Measurements from ENCODE around the gene SYT6. TPM values are rescaled to one million over a fixed set of nuclear protein-coding genes. Genes with fewer than 3 reads are reported as not detected.
A peak's percentile ranks its signal among the peaks of the same experiment; 100 is the strongest.

Gene SYT6, protein sequence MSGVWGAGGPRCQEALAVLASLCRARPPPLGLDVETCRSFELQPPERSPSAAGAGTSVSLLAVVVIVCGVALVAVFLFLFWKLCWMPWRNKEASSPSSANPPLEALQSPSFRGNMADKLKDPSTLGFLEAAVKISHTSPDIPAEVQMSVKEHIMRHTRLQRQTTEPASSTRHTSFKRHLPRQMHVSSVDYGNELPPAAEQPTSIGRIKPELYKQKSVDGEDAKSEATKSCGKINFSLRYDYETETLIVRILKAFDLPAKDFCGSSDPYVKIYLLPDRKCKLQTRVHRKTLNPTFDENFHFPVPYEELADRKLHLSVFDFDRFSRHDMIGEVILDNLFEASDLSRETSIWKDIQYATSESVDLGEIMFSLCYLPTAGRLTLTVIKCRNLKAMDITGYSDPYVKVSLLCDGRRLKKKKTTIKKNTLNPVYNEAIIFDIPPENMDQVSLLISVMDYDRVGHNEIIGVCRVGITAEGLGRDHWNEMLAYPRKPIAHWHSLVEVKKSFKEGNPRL
- total RNA-seq (2021), result 71.2 and 77.2 TPM in 2 replicates
- long read RNA-seq, full-length matches to known transcripts, result 72 of 674 reads
- long read RNA-seq, partial matches to known transcripts, result 144 of 674 reads
- long read RNA-seq, other reads (novel, unspliced or antisense), result 458 of 674 reads

DNA sequence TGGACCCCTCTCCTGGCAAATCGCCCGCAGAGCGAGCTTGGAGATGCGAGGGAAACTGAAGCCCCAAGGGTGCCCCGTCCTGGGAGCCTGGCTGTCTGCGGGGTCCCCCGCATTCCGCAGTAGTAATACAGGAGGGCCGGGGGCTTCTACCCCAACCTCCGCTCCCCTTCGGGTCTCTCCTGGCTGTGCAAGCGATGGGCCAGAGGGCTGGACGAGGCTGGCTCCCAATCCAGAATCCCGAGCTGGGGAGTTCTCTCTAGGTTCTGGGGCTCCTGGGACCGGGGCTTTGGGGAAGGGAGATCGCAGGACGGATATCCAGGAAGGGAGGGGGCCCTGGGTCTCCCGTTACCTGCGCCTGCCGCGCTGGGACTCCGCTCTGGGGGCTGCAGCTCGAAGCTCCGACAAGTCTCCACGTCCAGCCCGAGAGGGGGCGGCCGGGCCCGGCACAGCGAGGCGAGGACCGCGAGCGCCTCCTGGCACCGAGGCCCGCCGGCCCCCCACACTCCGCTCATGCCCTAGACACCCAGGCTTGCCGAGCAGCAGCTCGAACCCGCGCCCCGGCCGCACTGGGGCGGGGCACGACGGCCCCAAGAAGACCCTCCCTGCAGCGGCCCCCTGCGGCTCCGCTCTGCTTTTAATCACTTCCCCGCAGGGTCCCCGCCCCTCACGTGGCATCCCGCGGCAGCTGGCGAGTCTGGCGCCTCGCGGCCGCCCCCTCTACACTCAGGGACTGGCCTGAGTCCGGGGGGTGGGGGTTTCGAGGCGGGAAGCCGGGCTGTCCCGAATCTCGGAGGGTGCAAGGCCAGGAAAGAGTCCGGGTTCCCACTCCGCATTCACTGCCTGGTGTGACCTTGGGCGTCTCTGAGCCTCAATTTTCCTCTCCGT is at the start of gene SYT6:
SYT6 (minus strand) TSS at position 609 of the 885 bp plus-strand sequence; CDS start at position 512, 97 bp downstream.
- peaks cover 25% of the 10 kb centered on the region for H3K23me2 ChIP-seq (ENCODE audit: insufficient read length, low read depth, low read length, poor library complexity, severe bottlenecking)
- Mint-ChIP-seq H3K4me1 (peaks cover 66 to 69% of the 10 kb centered on the region in 2 experiments), H3K27ac (peak within 1 kb of the TSS in 1 of 3 experiments; percentile 20; a peak in 1 of 7 replicates), H3K9me3 (no peaks in the 10 kb centered on the region), H3K36me3 (ENCODE audit: insufficient read depth in 1 of 3, low read depth in 3 of 3) (peaks cover 7 to 34% (median 34%) of the 10 kb centered on the region in 3 experiments; a peak in 6 of 7 replicates), H3K27me3 (ENCODE audit: low read depth) (peaks cover 30% of the 10 kb centered on the region), H3K4me3 (peak within 1 kb of the TSS; percentile 83 to 85)
- no peak within 1 kb of the TSS for H3K4ac ChIP-seq (ENCODE audit: low read depth, low read length)
- H3K9ac ChIP-seq (ENCODE audit: extremely low read depth, insufficient read length, low read length), result peak within 1 kb of the TSS; percentile 52
- no peaks in the 10 kb centered on the region for H3K79me1 ChIP-seq (ENCODE audit: insufficient read depth, low read depth, low read length, poor library complexity, severe bottlenecking)
- H3K14ac ChIP-seq (ENCODE audit: insufficient read depth, low read length), result peak within 1 kb of the TSS; percentile 84
- H4K20me1 ChIP-seq (ENCODE audit: control insufficient read depth, insufficient read depth, insufficient read length), result no peaks in the 10 kb centered on the region
- peak within 1 kb of the TSS; percentile 90 for H3K4me2 ChIP-seq (ENCODE audit: insufficient read depth, insufficient read length, low read length)
- H3K18ac ChIP-seq (ENCODE audit: insufficient read length, low read depth, low read length), result peak within 1 kb of the TSS; percentile 71
- H2BK12ac ChIP-seq (ENCODE audit: insufficient read length, low read depth, low read length), result no peak within 1 kb of the TSS
- no peak within 1 kb of the TSS for H4K8ac ChIP-seq (replicated peaks; ENCODE audit: insufficient read length, low read depth, low read length)
- H3K56ac ChIP-seq (ENCODE audit: insufficient read length, low read depth, low read length), result no peak within 1 kb of the TSS
- no peak within 1 kb of the TSS for H2BK15ac ChIP-seq (ENCODE audit: low read depth, low read length)
- no peaks in the 10 kb centered on the region; the same call in 1 of the 2 replicates for H3K27me3 ChIP-seq (ENCODE audit: insufficient read depth, low read length)
- H3K23ac ChIP-seq (ENCODE audit: insufficient read length, low read depth, low read length), result no peak within 1 kb of the TSS
- WGBS (ENCODE audit: extremely low coverage, insufficient read length, low lambda C conversion rate), result no CpG with 5 or more reads among the region's 70 CpGs
- no peak within 1 kb of the TSS for H2AFZ ChIP-seq (ENCODE audit: low read length)
- no peak within 1 kb of the TSS for H2BK120ac ChIP-seq (ENCODE audit: low read depth, low read length, poor library complexity, severe bottlenecking)
- no peak within 1 kb of the TSS for H4K5ac ChIP-seq (ENCODE audit: insufficient read length, low read depth, low read length)
- no peak within 1 kb of the TSS for H3T11ph ChIP-seq (ENCODE audit: low read length)
- DNase-seq, result no peak
- no peak within 1 kb of the TSS for H3K27ac ChIP-seq (ENCODE audit: insufficient read length, low read depth, low read length)
- no peak within 1 kb of the TSS for H2BK5ac ChIP-seq (ENCODE audit: insufficient read length, low read length)
- no peak within 1 kb of the TSS for H2AK5ac ChIP-seq (ENCODE audit: insufficient read length, low read length)
- peaks cover 25% of the 10 kb centered on the region; the same call in 1 of the 2 replicates for H3K79me2 ChIP-seq (ENCODE audit: insufficient read depth, low read length)
- no peaks in the 10 kb centered on the region for H3K9me3 ChIP-seq (ENCODE audit: control insufficient read depth, low read depth, low read length)
- no peak within 1 kb of the TSS for H2BK20ac ChIP-seq (ENCODE audit: low read depth, low read length, poor library complexity, severe bottlenecking)
- H4K91ac ChIP-seq (ENCODE audit: insufficient read length, low read depth, low read length), result no peak within 1 kb of the TSS
- TF ChIP-seq, protein P1, sequence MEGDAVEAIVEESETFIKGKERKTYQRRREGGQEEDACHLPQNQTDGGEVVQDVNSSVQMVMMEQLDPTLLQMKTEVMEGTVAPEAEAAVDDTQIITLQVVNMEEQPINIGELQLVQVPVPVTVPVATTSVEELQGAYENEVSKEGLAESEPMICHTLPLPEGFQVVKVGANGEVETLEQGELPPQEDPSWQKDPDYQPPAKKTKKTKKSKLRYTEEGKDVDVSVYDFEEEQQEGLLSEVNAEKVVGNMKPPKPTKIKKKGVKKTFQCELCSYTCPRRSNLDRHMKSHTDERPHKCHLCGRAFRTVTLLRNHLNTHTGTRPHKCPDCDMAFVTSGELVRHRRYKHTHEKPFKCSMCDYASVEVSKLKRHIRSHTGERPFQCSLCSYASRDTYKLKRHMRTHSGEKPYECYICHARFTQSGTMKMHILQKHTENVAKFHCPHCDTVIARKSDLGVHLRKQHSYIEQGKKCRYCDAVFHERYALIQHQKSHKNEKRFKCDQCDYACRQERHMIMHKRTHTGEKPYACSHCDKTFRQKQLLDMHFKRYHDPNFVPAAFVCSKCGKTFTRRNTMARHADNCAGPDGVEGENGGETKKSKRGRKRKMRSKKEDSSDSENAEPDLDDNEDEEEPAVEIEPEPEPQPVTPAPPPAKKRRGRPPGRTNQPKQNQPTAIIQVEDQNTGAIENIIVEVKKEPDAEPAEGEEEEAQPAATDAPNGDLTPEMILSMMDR (conservative IDR thresholded peaks at IDR 0.05), result 0 out of 3 replicates have a peak, but pooled peaks have one; percentile 11
- peaks cover 17% of the 10 kb centered on the region for H3K4me1 ChIP-seq (ENCODE audit: insufficient read depth, low read length)
